Amniotic epithelial cell (primary cell): ENCODE results near the gene THBS4.
A peak's percentile ranks its signal among the peaks of the same experiment; 100 is the strongest.

Source experiments
- DNase-seq: peaks from one replicate; pipeline ENCODE4 v3.0.0-alpha.2; 2010; ENCODE audit warnings: low read depth

Gene THBS4

DNA sequence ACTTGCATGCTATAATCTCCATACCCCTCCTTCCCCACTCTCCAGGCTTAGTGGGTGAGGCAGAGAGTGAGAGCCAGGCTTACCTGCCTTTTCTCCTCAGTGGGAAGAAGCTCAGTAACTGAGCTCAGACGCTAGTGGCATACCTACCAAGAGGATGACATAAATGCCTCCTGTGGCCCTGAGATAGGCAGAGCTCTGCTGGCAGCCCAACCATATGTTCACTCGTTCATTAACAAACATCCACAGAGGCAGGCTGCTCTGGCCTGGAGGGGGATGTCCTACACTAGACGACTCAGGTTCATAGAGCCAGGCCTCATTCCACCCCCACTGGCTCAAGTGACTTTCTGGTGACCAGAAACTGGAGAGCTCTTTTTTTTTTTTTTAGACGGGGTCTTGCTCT, 81.3 kb downstream of the THBS4 start:
- DNase-seq, result no peak

DNA sequence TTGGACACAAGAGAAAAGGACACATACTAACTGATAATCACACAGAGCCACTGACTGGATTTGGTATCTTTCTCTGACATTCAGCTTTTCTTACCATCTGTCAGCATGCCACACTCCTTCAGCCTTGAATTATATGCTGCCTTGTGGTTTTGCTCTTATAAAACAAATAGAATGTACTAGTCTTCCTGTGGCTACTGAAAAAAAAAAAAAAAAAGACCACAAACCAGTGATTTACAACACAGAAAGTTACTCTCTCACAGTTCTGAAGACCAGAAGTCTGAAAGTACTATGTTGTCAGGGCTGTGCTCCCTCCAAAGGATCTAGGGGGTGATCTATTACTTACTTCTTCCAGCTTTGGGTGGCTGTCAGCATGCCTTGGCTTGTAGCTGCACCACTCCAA, 82.3 kb downstream of the THBS4 start:
- DNase-seq, result peak; percentile 86

DNA sequence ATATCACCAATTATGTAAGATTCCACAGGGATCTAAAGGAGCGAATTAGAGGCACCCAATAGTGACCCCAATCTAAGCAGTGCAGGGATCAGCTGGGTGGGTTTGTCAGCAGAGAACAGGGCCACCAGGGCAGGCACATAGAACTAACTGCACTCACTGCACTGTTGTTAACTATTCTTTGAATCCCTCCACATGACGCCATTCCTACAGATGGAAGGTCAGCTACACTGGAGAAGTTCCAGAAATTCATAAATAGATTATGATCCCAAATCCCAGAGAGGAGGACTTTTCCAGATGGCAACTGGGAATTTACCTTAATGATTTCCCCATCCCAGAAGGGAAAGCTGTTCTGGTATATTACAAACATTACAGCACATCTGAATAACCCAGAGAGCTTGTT, 84.2 kb downstream of the THBS4 start:
- no peak for DNase-seq

DNA sequence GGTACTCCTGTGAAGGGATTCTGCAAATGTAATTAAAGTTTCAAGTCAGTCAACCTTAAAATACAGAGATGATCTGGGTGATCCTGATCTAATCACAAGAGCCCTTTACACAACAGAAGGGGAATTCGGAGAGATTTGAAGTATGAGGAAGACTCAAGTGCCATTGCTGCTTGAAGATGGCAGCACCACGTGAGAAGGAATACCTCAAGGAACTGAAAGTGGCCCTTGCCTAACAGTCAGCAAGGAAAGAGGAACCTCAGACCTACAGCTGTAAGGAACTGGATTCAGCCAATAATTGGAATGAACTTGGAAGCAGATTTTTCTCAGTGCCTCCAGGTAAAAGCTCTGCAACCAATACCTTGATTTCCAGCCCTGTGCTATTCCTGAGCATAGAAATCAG, 87.4 kb downstream of the THBS4 start:
- no peak for DNase-seq

DNA sequence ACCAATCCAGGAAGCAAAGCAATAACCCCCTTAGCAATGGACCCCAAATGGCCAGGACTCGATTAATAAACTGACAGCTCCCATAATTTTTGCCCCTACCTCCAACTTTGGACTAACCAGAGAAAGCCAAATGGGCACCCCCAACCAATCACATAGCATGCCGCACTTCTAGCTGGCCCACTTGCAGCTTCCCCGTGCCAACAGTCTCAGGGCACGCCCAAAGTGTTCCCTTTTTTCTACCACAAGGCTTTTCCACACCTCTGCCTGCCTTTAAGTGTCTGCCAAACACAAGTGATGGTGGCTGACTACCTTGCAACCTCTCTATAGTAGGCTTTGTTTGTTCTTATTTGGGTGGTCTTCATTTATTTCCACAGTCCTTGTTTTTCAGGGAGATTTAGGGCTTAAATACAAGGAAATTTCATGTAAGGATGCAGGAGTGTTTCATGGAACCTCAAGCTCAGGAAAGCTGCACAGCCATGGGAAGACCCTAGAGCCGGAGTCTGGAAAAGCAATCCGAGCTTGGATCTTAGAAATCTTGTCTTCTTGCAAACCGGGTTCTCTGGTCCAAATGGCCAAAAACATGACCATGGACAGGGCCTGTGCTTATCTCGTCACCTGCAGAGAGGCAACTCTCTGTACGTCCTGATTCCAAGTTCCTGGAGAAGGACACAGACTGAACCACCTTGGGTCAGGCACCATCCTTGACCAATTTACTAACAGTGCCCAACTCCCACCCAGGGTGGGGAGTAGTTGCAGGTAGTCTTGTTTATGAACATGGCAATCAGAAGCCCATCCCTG, 89.2 kb downstream of the THBS4 start:
- no peak for DNase-seq

DNA sequence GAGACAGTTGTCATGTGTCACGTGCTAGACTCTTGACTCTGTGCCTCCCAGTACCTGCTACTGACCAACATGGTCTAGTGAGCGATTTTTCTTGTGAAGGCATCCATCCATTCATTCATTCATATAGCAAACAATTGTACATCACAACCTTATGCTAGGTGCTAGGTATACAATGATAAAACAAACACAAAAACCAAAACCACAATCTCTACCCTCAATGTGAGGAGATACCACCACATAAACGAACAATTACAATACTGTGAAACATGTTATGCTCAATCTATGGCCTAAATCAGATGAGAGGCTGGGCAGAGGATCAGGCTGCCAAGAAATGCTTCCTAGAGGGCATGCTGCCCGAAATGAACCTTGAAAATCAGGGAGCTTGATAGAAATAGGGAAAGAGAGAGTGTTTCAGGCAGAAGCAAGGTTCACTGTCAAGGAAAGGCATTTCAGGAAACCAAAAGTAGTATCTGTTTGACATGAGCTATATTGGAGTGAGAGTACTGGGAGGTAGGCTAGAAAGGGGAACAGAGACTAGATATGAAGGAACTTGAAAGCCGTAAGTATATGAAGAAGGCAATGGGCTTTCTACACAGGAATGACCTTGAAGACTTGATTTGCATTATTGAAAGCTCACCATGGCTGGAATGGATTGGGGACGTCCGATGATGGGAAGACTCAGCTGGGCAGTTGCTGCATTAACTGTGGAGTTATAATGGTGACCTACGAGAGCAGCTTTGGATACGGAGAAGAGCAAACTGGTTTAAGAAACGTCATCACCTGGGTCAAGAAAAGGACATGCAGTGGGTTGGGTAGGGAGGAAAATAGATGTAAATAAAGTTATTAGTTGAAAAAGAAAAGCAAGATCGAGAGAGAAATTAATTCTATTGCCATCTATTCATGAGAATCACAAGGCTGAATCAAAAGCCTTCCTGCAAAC, 90.1 kb downstream of the THBS4 start:
- no peak for DNase-seq

DNA sequence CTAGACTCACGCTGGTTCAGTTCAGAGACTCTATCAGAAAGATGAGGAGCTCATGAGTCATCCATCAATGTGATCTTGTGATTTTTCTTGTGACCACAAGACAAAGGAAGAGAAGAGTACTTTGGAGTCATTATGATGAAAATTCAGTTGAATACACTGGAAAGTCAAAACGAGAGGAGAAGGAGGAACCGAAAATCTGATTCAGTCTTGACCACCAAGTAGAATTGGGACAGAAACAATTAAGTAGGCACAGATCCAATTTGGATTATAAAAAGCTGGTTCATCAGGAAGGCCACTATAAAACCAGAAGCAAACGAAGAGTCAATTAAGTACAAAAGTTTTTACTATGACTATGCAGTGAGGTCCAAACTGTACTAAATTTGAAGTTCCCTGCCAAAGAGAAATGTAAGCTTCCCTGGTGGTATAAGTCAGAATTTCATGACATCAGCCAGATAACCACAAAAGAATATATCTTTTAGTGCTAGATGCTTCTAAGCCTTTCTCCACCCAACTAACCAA, 90.9 kb downstream of the THBS4 start:
- DNase-seq, result peak; percentile 84

DNA sequence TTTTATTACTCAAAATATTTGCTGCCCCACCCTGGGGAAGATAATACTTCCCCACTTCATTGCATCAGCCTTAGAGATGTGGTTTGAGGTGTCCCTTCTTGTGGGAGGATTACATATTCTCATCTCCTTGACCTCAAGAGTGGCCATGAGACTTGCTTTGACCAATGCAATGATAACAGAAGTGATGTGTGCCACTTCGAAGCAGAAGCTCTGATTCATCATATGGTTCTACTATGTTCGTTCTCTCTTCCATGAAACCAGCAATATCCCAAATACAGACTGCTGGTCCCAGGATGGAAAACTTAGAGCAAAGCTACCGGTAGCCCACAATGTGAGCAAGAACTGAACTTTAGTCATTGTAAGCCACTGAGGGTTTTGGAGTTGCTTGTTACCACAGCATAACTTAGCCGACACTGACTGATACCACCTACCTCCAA, 92.0 kb downstream of the THBS4 start:
- DNase-seq, result peak; percentile 76

DNA sequence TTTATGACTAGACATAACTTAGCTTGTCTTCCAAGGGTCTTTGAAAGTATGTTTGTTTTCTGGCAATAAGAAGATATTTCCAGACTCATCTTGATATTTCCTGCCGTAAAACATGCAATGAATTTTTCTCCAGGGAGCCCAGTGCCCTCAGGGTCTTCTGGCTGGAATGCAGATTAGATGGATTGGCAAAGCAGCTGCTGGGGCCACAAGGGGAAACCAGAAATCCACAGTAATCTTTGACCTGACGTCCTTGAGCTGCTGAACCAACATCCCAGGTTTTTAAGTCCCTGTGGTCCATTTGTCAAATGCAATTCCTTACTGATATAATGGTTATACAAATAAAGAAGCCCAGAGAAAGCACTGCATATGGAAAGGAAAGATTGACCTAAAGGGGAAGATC, 93.0 kb downstream of the THBS4 start:
- peak; percentile 45 for DNase-seq

DNA sequence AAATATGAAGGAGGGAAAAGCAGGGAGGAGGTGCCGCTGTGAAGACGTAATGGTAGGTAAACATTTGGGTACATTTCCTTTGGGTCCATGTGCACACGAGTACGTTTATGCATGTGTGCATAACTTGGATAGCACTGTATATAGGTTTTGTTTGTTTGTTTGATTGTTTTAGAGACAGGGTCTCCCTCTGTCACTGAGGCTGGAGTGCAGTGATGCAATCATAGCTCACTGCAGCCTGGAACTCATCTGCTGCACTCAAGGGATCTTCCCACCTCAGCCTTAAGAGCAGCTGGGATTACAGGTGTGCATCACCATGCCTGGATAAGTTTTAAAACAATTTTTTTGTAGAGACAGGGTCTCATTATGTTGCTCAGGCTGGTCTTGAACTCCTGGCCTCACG, 94.0 kb downstream of the THBS4 start:
- no peak for DNase-seq
